HEK293 (cell line): ENCODE results near the gene CDYL.

ENCODE experiments used
- BCL11B ChIP-seq: fragments of 450-650 bp; formaldehyde crosslinking; IDR thresholded peaks from 2 replicates; pipeline ENCODE4 v1.5.1; 2016; ENCODE audit warnings: low read depth, missing biosample characterization, missing genetic modification characterization
- EGR2 ChIP-seq: fragments of 450-650 bp; formaldehyde crosslinking; IDR thresholded peaks from 2 replicates; pipeline ENCODE4 v1.5.1; 2016; ENCODE audit warnings: low read depth, missing biosample characterization, missing genetic modification characterization
- GFI1B ChIP-seq: fragments of 450-650 bp; formaldehyde crosslinking; IDR thresholded peaks from 2 replicates; pipeline ENCODE4 v1.5.1; 2016; ENCODE audit warnings: missing biosample characterization, missing genetic modification characterization
- GLI2 ChIP-seq: fragments of 450-650 bp; formaldehyde crosslinking; IDR thresholded peaks from 2 replicates; pipeline ENCODE4; 2017; ENCODE audit warnings: missing biosample characterization, missing genetic modification characterization, low read depth, borderline replicate concordance
- MEIS1 ChIP-seq: sonication (generic); formaldehyde crosslinking; IDR thresholded peaks from 2 replicates; pipeline ENCODE4 v1.8.1; 2022; ENCODE audit warnings: missing genetic modification reagents, mild to moderate bottlenecking, borderline replicate concordance
- OVOL3 ChIP-seq: fragments of 450-650 bp; formaldehyde crosslinking; IDR thresholded peaks from 2 replicates; pipeline ENCODE4 v1.5.1; 2016; ENCODE audit warnings: missing biosample characterization, missing genetic modification characterization
- SCRT2 ChIP-seq: fragments of 450-650 bp; formaldehyde crosslinking; IDR thresholded peaks from 2 replicates; pipeline ENCODE4 v1.5.1; 2016; ENCODE audit warnings: missing biosample characterization, missing genetic modification characterization
- SP2 ChIP-seq: fragments of 450-650 bp; formaldehyde crosslinking; IDR thresholded peaks from 2 replicates; pipeline ENCODE4 v1.5.1; 2016; ENCODE audit warnings: missing biosample characterization, missing genetic modification characterization
- SP3 ChIP-seq: fragments of 450-650 bp; formaldehyde crosslinking; IDR thresholded peaks from 2 replicates; pipeline ENCODE4 v1.5.1; 2016; ENCODE audit warnings: missing biosample characterization, missing genetic modification characterization
- TCF7L2 ChIP-seq: IDR thresholded peaks from 2 replicates; pipeline ENCODE4 v1.6.1; 2011; ENCODE audit warnings: low read depth, mild to moderate bottlenecking, inconsistent platforms, low read length, moderate library complexity, borderline replicate concordance
- TRIM28 ChIP-seq: IDR thresholded peaks from 2 replicates; pipeline ENCODE4 v1.6.1; 2011; ENCODE audit warnings: low read length, control low read depth, borderline replicate concordance
- ZBTB8A ChIP-seq: fragments of 450-650 bp; formaldehyde crosslinking; IDR thresholded peaks from 2 replicates; pipeline ENCODE4 v1.5.1; 2016; ENCODE audit warnings: missing biosample characterization, missing genetic modification characterization
- ZFP3 ChIP-seq: fragments of 450-650 bp; formaldehyde crosslinking; IDR thresholded peaks from 2 replicates; pipeline ENCODE4 v1.5.1; 2016; ENCODE audit warnings: low read depth, missing biosample characterization, missing genetic modification characterization
- ZNF155 ChIP-seq: fragments of 450-650 bp; formaldehyde crosslinking; IDR thresholded peaks from 2 replicates; pipeline ENCODE4 v1.5.1; 2016; ENCODE audit warnings: missing biosample characterization, missing genetic modification characterization
- ZNF157 ChIP-seq: fragments of 450-650 bp; formaldehyde crosslinking; IDR thresholded peaks from 2 replicates; pipeline ENCODE4 v1.5.1; 2016; ENCODE audit warnings: missing biosample characterization, missing genetic modification characterization
- ZNF2 ChIP-seq: fragments of 450-650 bp; formaldehyde crosslinking; IDR thresholded peaks from 2 replicates; pipeline ENCODE4 v1.5.1; 2016; ENCODE audit warnings: missing biosample characterization, missing genetic modification characterization
- ZNF211 ChIP-seq: fragments of 450-650 bp; formaldehyde crosslinking; IDR thresholded peaks from 2 replicates; pipeline ENCODE4 v1.5.1; 2016; ENCODE audit warnings: low read depth, missing biosample characterization, missing genetic modification characterization
- ZNF26 ChIP-seq: fragments of 450-650 bp; formaldehyde crosslinking; IDR thresholded peaks from 2 replicates; pipeline ENCODE4 v1.5.1; 2016; ENCODE audit warnings: missing biosample characterization, missing genetic modification characterization
- ZNF398 ChIP-seq: fragments of 450-650 bp; formaldehyde crosslinking; IDR thresholded peaks from 2 replicates; pipeline ENCODE4 v1.5.1; 2017; ENCODE audit warnings: missing biosample characterization, missing genetic modification characterization
- ZNF426 ChIP-seq: fragments of 450-650 bp; formaldehyde crosslinking; IDR thresholded peaks from 2 replicates; pipeline ENCODE4 v1.5.1; 2017; ENCODE audit warnings: missing biosample characterization, missing genetic modification characterization, mild to moderate bottlenecking, inconsistent platforms, moderate library complexity
- ZNF529 ChIP-seq: fragments of 450-650 bp; formaldehyde crosslinking; IDR thresholded peaks from 2 replicates; pipeline ENCODE4 v1.5.1; 2017; ENCODE audit warnings: missing genetic modification characterization, missing biosample characterization; ENCODE audit not compliant: insufficient replicate concordance
- ZNF530 ChIP-seq: fragments of 450-650 bp; formaldehyde crosslinking; IDR thresholded peaks from 2 replicates; pipeline ENCODE4 v1.5.1; 2016; ENCODE audit warnings: low read depth, missing biosample characterization, missing genetic modification characterization
- ZNF548 ChIP-seq: fragments of 450-650 bp; formaldehyde crosslinking; IDR thresholded peaks from 2 replicates; pipeline ENCODE4 v1.5.1; 2016; ENCODE audit warnings: missing biosample characterization, missing genetic modification characterization
- ZNF558 ChIP-seq: fragments of 450-650 bp; formaldehyde crosslinking; IDR thresholded peaks from 2 replicates; pipeline ENCODE4 v1.5.1; 2016; ENCODE audit warnings: missing biosample characterization, missing genetic modification characterization
- ZNF596 ChIP-seq: fragments of 450-650 bp; IDR thresholded peaks from 2 replicates; pipeline ENCODE4 v1.5.0; 2018; ENCODE audit warnings: missing biosample characterization, mild to moderate bottlenecking, missing genetic modification characterization, moderate library complexity
- ZNF600 ChIP-seq: fragments of 450-650 bp; formaldehyde crosslinking; IDR thresholded peaks from 2 replicates; pipeline ENCODE4 v1.5.1; 2016; ENCODE audit warnings: missing biosample characterization, missing genetic modification characterization
- ZNF664 ChIP-seq: fragments of 450-650 bp; formaldehyde crosslinking; IDR thresholded peaks from 2 replicates; pipeline ENCODE4 v1.5.1; 2016; ENCODE audit warnings: missing biosample characterization, missing genetic modification characterization
- ZNF747 ChIP-seq: fragments of 450-650 bp; formaldehyde crosslinking; IDR thresholded peaks from 2 replicates; pipeline ENCODE4 v1.5.1; 2016; ENCODE audit warnings: missing biosample characterization, missing genetic modification characterization
- ZNF76 ChIP-seq: fragments of 450-650 bp; formaldehyde crosslinking; IDR thresholded peaks from 2 replicates; pipeline ENCODE4; 2016; ENCODE audit warnings: low read depth, missing biosample characterization, missing genetic modification characterization, borderline replicate concordance
- ZNF776 ChIP-seq: fragments of 450-650 bp; formaldehyde crosslinking; IDR thresholded peaks from 2 replicates; pipeline ENCODE4 v1.5.0; 2017; ENCODE audit warnings: missing biosample characterization, missing genetic modification characterization, borderline replicate concordance
- ZNF785 ChIP-seq: fragments of 450-650 bp; formaldehyde crosslinking; IDR thresholded peaks from 2 replicates; pipeline ENCODE4 v1.5.1; 2016; ENCODE audit warnings: missing biosample characterization, missing genetic modification characterization
- ZNF837 ChIP-seq: fragments of 450-650 bp; formaldehyde crosslinking; IDR thresholded peaks from 2 replicates; pipeline ENCODE4 v1.5.1; 2016; ENCODE audit warnings: missing biosample characterization, missing genetic modification characterization
- ZSCAN23 ChIP-seq: fragments of 450-650 bp; formaldehyde crosslinking; IDR thresholded peaks from 2 replicates; pipeline ENCODE4 v1.5.1; 2016; ENCODE audit warnings: missing biosample characterization, missing genetic modification characterization
- TF ChIP-seq, protein P1 (sequence below): fragments of 450-650 bp; formaldehyde crosslinking; IDR thresholded peaks from 2 replicates; pipeline ENCODE4 v1.5.1; 2016; ENCODE audit warnings: missing biosample characterization, missing genetic modification characterization
- TF ChIP-seq, protein P2 (sequence below): fragments of 450-650 bp; formaldehyde crosslinking; IDR thresholded peaks from 2 replicates; pipeline ENCODE4 v1.5.1; 2017; ENCODE audit warnings: missing biosample characterization, missing genetic modification characterization

CDYL gene

DNA sequence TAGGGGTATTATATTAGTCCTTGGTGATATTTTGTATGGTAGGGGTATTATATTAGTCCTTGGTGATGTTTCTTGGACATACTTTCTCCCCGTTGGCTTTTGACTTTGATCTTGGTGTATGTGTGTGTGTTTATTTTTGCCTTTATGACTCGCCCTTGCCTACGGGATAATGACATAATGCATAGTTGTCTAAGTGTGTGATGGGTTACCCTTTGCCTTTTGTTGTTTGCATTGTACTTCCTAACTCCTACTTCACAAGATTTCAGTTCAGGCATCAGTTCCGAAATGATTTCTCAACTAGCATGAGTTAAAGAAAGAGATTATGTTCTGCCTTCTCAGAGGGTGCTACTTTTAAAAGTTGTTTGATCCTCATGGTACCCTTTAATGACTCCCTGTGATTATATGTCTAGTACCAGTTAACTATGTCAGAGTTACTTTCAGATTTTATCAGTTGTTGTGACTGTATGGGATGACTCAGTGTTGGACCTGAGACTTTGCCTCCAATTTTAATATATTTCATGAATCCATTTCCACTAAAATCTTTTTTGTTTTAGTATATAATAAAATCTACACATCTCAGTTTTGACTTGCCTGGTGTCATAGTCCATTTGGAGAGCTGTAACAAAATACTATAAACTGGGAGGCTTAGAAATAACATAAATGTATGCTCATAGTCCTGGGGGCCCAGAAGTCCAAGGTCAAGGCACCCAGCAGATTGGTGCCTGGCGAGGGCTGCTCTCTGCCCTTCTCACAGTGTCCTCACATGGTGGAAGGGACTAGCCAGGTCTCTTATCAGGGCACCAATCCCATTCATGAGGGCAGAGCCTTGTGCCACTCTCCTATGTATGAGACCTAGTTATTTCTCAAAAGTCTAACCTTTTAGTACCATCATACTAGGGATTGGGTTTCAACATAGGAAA lies 34.1 kb downstream of the CDYL start (continued):
- TF ChIP-seq ZNF548 (tag by site-specific recombination) (no peak), ZNF157 (no peak), ZNF837 (tag by site-specific recombination) (peak; percentile 66; the same call in 1 of the 2 replicates), ZNF2 (peak; percentile 72), ZNF596 (no peak), ZNF398 (tag by site-specific recombination) (no peak), ZNF600 (tag by site-specific recombination) (peak; percentile 75), ZNF530 (tag by site-specific recombination) (no peak), ZNF155 (no peak), ZFP3 (tag by site-specific recombination) (no peak), ZSCAN23 (no peak), ZNF785 (no peak), ZNF211 (no peak; the same call in 1 of the 2 replicates), SP2 (tag by site-specific recombination) (0 out of 2 replicates have a peak, but pooled peaks have one; percentile 16), ZNF426 (no peak), ZNF529 (tag by site-specific recombination) (no peak), ZBTB8A (tag by site-specific recombination) (no peak), EGR2 (tag by site-specific recombination) (peak; percentile 66; the same call in 1 of the 2 replicates), ZNF747 (no peak), SCRT2 (tag by site-specific recombination) (no peak), GLI2 (peak; percentile 65; the same call in 1 of the 2 replicates), ZNF664 (tag by site-specific recombination) (no peak), ZNF26 (tag by site-specific recombination) (peak; percentile 36; the same call in 1 of the 2 replicates), TRIM28 (peak; percentile 41; the same call in 1 of the 2 replicates), ZNF76 (no peak), ZNF776 (tag by site-specific recombination) (no peak), OVOL3 (tag by site-specific recombination) (peak; percentile 62; the same call in 1 of the 2 replicates), TCF7L2 (peak; percentile 65), GFI1B (tag by site-specific recombination) (peak; percentile 38; the same call in 1 of the 2 replicates), MEIS1 (CRISPR knock-in tag) (no peak), SP3 (tag by site-specific recombination) (no peak), ZNF558 (tag by site-specific recombination) (peak; percentile 80), BCL11B (tag by site-specific recombination) (no peak)
- TF ChIP-seq, protein P1, sequence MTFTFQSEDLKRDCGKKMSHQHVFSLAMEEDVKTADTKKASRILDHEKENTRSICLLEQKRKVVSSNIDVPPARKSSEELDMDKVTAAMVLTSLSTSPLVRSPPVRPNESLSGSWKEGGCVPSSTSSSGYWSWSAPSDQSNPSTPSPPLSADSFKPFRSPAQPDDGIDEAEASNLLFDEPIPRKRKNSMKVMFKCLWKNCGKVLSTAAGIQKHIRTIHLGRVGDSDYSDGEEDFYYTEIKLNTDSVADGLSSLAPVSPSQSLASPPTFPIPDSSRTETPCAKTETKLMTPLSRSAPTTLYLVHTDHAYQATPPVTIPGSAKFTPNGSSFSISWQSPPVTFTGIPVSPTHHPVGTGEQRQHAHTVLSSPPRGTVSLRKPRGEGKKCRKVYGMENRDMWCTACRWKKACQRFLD (tag by site-specific recombination) = no peak
- TF ChIP-seq, protein P2, sequence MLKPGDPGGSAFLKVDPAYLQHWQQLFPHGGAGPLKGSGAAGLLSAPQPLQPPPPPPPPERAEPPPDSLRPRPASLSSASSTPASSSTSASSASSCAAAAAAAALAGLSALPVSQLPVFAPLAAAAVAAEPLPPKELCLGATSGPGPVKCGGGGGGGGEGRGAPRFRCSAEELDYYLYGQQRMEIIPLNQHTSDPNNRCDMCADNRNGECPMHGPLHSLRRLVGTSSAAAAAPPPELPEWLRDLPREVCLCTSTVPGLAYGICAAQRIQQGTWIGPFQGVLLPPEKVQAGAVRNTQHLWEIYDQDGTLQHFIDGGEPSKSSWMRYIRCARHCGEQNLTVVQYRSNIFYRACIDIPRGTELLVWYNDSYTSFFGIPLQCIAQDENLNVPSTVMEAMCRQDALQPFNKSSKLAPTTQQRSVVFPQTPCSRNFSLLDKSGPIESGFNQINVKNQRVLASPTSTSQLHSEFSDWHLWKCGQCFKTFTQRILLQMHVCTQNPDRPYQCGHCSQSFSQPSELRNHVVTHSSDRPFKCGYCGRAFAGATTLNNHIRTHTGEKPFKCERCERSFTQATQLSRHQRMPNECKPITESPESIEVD (tag by site-specific recombination) = no peak
